SK-N-SH (cell line): Measurements from ENCODE around the gene GLIS2. TPM values are rescaled to one million over a fixed set of nuclear protein-coding genes. Genes with fewer than 3 reads are reported as not detected.

Source experiments
- CTCF ChIA-PET: fragments of 300-600, 350-600 bp; formaldehyde crosslinking; extraction: SDS; loops from one replicate; lab custom pipeline; 2021; lab: Yijun Ruan, JAX
- POLR2A ChIA-PET: fragments of 350-600 bp; sonication (Branson Sonifier 250); formaldehyde crosslinking; extraction: SDS; loops from one replicate; lab custom pipeline; 2020; ENCODE audit warnings: antibody characterized with exemption, inconsistent platforms; lab: Yijun Ruan, JAX
- DNase-seq: peaks from one replicate; pipeline ENCODE4 v3.0.0; 2012
- H2AFZ ChIP-seq: fragments of 200-600 bp; sonication (generic); 2 replicates; pipeline ENCODE4 v1.8.1; 2016; ENCODE audit warnings: antibody characterized with exemption, mild to moderate bottlenecking, low read depth
- H3F3A ChIP-seq: fragments of 200-600 bp; sonication (generic); replicated peaks from 2 replicates; pipeline ENCODE3; 2016; ENCODE audit warnings: antibody characterized with exemption, mild to moderate bottlenecking; ENCODE audit not compliant: insufficient read depth
- H3K27ac ChIP-seq, 2 experiments: fragments of 200-500 bp in 1 of 2; fragments of 200-600 bp in 1 of 2; sonication (Bioruptor generic) in 1 of 2; sonication (generic), shearing (Covaris generic) in 1 of 2; 2 replicates each; pipeline versions ENCODE4 v1.5.1 to v1.6.1; 2014 to 2016; ENCODE audit warnings: low read depth in 2 of 2, inconsistent platforms in 1 of 2, low read length in 1 of 2, mild to moderate bottlenecking in 1 of 2, mixed read lengths in 1 of 2
- H3K27me3 ChIP-seq: fragments of 200-600 bp; sonication (generic), shearing (Covaris generic); 2 replicates; pipeline ENCODE4 v1.6.1; 2016; ENCODE audit warnings: mixed run types; ENCODE audit not compliant: insufficient read depth
- H3K36me3 ChIP-seq, 2 experiments: fragments of 200-500 bp in 1 of 2; fragments of 200-600 bp in 1 of 2; sonication (Bioruptor generic) in 1 of 2; sonication (generic) in 1 of 2; replicated peaks in 1 of 2; 2 replicates each; pipeline versions ENCODE3 to v1.5.1; 2014 to 2016; ENCODE audit warnings: low read length in 1 of 2, mild to moderate bottlenecking in 1 of 2; ENCODE audit not compliant: insufficient read depth in 2 of 2, control insufficient read depth in 1 of 2
- H3K4me1 ChIP-seq, 2 experiments: fragments of 200-500 bp in 1 of 2; fragments of 200-600 bp in 1 of 2; sonication (Bioruptor generic) in 1 of 2; sonication (generic), shearing (Covaris generic) in 1 of 2; 2 replicates each; pipeline versions ENCODE4 v1.5.1 to v1.6.1; 2014 to 2016; ENCODE audit warnings: low read depth in 1 of 2, low read length in 1 of 2, mixed run types in 1 of 2; ENCODE audit not compliant: insufficient read depth in 2 of 2, control insufficient read depth in 1 of 2
- H3K4me2 ChIP-seq: fragments of 200-600 bp; sonication (generic), shearing (Covaris generic); 2 replicates; pipeline ENCODE4 v1.6.1; 2017; ENCODE audit warnings: mixed run types
- H3K4me3 ChIP-seq, 2 experiments: fragments of 200-500 bp in 1 of 2; fragments of 200-600 bp in 1 of 2; sonication (Bioruptor generic) in 1 of 2; sonication (generic), shearing (Covaris generic) in 1 of 2; 2 replicates each; pipeline versions ENCODE4 v1.5.1 to v1.8.1; 2014 to 2016; ENCODE audit warnings: low read depth in 2 of 2, inconsistent platforms in 1 of 2, low read length in 1 of 2, mild to moderate bottlenecking in 1 of 2, mixed read lengths in 1 of 2, moderate library complexity in 1 of 2
- H3K79me2 ChIP-seq: fragments of 200-600 bp; sonication (generic); 2 replicates; pipeline ENCODE4 v1.8.1; 2017; ENCODE audit warnings: mild to moderate bottlenecking; ENCODE audit not compliant: insufficient read depth
- H3K9ac ChIP-seq: fragments of 200-600 bp; sonication (generic); 2 replicates; pipeline ENCODE4 v1.6.1; 2017; ENCODE audit warnings: mixed run types
- H3K9me2 ChIP-seq: fragments of 200-600 bp; sonication (generic); 2 replicates; pipeline ENCODE4 v1.6.1; 2017; ENCODE audit warnings: mixed run types
- H3K9me3 ChIP-seq: fragments of 200-600 bp; sonication (generic); 2 replicates; pipeline ENCODE4 v1.6.1; 2017; ENCODE audit warnings: mixed run types, mild to moderate bottlenecking, moderate library complexity
- H4K20me1 ChIP-seq: fragments of 200-600 bp; sonication (generic); 2 replicates; pipeline ENCODE4 v1.6.1; 2017; ENCODE audit warnings: mild to moderate bottlenecking, mixed run types; ENCODE audit not compliant: insufficient read depth
- CHD2 ChIP-seq: fragments of 150-350 bp; IDR thresholded peaks from 2 replicates; pipeline ENCODE4 v1.6.1; 2018; ENCODE audit warnings: low read length; ENCODE audit not compliant: partially characterized antibody
- ELF1 ChIP-seq: IDR thresholded peaks from 2 replicates; pipeline ENCODE4 v1.4.0; 2012
- FOSL2 ChIP-seq: IDR thresholded peaks from 2 replicates; pipeline ENCODE4 v1.4.0; 2012; ENCODE audit warnings: low read depth, mild to moderate bottlenecking, moderate library complexity, borderline replicate concordance
- FOXM1 ChIP-seq: IDR thresholded peaks from 2 replicates; pipeline ENCODE4 v1.4.0; 2012; ENCODE audit warnings: low read depth, mild to moderate bottlenecking
- GABPA ChIP-seq: IDR thresholded peaks from 2 replicates; pipeline ENCODE4 v1.4.0; 2012; ENCODE audit warnings: low read depth, mild to moderate bottlenecking
- JUND ChIP-seq: IDR thresholded peaks from 2 replicates; pipeline ENCODE4 v1.4.0; 2012
- MEF2A ChIP-seq: IDR thresholded peaks from 2 replicates; pipeline ENCODE4 v1.4.0; 2012; ENCODE audit warnings: low read depth, borderline replicate concordance
- NFIC ChIP-seq: IDR thresholded peaks from 2 replicates; pipeline ENCODE4 v1.4.0; 2012; ENCODE audit warnings: borderline replicate concordance
- PBX3 ChIP-seq: IDR thresholded peaks from 2 replicates; pipeline ENCODE4; 2012
- RAD21 ChIP-seq: IDR thresholded peaks from 2 replicates; pipeline ENCODE4 v1.6.1; 2012; ENCODE audit warnings: mild to moderate bottlenecking, low read length
- RCOR1 ChIP-seq: fragments of 150-350 bp; IDR thresholded peaks from 2 replicates; pipeline ENCODE4 v1.6.1; 2017; ENCODE audit warnings: antibody characterized with exemption, low read length
- RXRA ChIP-seq: IDR thresholded peaks from 2 replicates; pipeline ENCODE4 v1.4.0; 2012; ENCODE audit warnings: low read depth, mild to moderate bottlenecking, borderline replicate concordance
- SIN3A ChIP-seq: IDR thresholded peaks from 2 replicates; pipeline ENCODE4 v1.6.1; 2012; ENCODE audit warnings: low read depth, mild to moderate bottlenecking, low read length, moderate library complexity, borderline replicate concordance
- SMC3 ChIP-seq: IDR thresholded peaks from 2 replicates; pipeline ENCODE4 v1.6.1; 2012; ENCODE audit warnings: low read depth, low read length, improper control_type of control experiment
- TEAD4 ChIP-seq: IDR thresholded peaks from 2 replicates; pipeline ENCODE4 v1.4.0; 2012; ENCODE audit warnings: mild to moderate bottlenecking, borderline replicate concordance; ENCODE audit not compliant: insufficient read depth
- ZBTB33 ChIP-seq: IDR thresholded peaks from 2 replicates; pipeline ENCODE4 v1.4.0; 2012; ENCODE audit warnings: low read depth, borderline replicate concordance
- WGBS: methylation state at CpG from one replicate; pipeline ENCODE4 v1.1.6; 2017; ENCODE audit warnings: low lambda C conversion rate; 5-methylcytosine and 5-hydroxymethylcytosine counted together
- polyA plus RNA-seq, 3 experiments: library from polyadenylated mRNA; depleted of rRNA; stranded (reverse); fragments of >200 nt; gene quantifications; 2 replicates each; pipeline ENCODE4 v1.2.3, GENCODE V29; 2012
- TF ChIP-seq, protein P1 (sequence below): IDR thresholded peaks from 2 replicates; pipeline ENCODE4 v1.6.1; 2012; ENCODE audit warnings: mild to moderate bottlenecking, low read depth, low read length, moderate library complexity

GLIS2 gene
- polyA plus RNA-seq, 1 of the 3 experiments (the other 2 are of a cell fraction), result 6.5 TPM

GRCh38 chr16:4334724-4335495 is 19.0 kb downstream of the GLIS2 start:
- Histone ChIP-seq H3K9me3 (no peaks in the 10 kb centered on the region), H3K9me2 (no peaks in the 10 kb centered on the region), H3K4me1 (peaks cover 0 to 5% of the 10 kb centered on the region in 2 experiments; a peak in 1 of 4 replicates), H3K4me3 (no peak overlapping the region), H3F3A (peaks cover 8% of the 10 kb centered on the region), H3K36me3 (peaks cover 3 to 49% of the 10 kb centered on the region in 2 experiments), H4K20me1 (peaks cover 18% of the 10 kb centered on the region), H3K27ac (no peak overlapping the region), H3K4me2 (no peak overlapping the region), H3K9ac (no peak overlapping the region), H2AFZ (no peak overlapping the region), H3K79me2 (peaks cover 28% of the 10 kb centered on the region), H3K27me3 (no peaks in the 10 kb centered on the region)
- DNase-seq, result no peak
- TF ChIP-seq SIN3A, result no peak
- no peak for TF ChIP-seq MEF2A
- no peak for TF ChIP-seq JUND
- TF ChIP-seq TEAD4, result no peak
- no peak for TF ChIP-seq ZBTB33
- TF ChIP-seq ELF1, result no peak
- TF ChIP-seq RXRA, result no peak
- TF ChIP-seq, protein P1, sequence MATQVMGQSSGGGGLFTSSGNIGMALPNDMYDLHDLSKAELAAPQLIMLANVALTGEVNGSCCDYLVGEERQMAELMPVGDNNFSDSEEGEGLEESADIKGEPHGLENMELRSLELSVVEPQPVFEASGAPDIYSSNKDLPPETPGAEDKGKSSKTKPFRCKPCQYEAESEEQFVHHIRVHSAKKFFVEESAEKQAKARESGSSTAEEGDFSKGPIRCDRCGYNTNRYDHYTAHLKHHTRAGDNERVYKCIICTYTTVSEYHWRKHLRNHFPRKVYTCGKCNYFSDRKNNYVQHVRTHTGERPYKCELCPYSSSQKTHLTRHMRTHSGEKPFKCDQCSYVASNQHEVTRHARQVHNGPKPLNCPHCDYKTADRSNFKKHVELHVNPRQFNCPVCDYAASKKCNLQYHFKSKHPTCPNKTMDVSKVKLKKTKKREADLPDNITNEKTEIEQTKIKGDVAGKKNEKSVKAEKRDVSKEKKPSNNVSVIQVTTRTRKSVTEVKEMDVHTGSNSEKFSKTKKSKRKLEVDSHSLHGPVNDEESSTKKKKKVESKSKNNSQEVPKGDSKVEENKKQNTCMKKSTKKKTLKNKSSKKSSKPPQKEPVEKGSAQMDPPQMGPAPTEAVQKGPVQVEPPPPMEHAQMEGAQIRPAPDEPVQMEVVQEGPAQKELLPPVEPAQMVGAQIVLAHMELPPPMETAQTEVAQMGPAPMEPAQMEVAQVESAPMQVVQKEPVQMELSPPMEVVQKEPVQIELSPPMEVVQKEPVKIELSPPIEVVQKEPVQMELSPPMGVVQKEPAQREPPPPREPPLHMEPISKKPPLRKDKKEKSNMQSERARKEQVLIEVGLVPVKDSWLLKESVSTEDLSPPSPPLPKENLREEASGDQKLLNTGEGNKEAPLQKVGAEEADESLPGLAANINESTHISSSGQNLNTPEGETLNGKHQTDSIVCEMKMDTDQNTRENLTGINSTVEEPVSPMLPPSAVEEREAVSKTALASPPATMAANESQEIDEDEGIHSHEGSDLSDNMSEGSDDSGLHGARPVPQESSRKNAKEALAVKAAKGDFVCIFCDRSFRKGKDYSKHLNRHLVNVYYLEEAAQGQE, result no peak
- no peak for TF ChIP-seq SMC3
- TF ChIP-seq FOSL2, result no peak
- no peak for TF ChIP-seq RAD21
- no peak for TF ChIP-seq PBX3
- TF ChIP-seq GABPA, result no peak
- no peak for TF ChIP-seq FOXM1
- no peak for TF ChIP-seq CHD2
- no peak for TF ChIP-seq NFIC
- no peak for TF ChIP-seq RCOR1
- CTCF ChIA-PET, result interaction anchor here (0.7 to 14.9 kb wide), 11 partner anchors 11 to 352 kb away, joined by 3 to 281 read pairs (median 5); partner anchors contain the start of genes GLIS2 and PAM16
- POLR2A ChIA-PET, result no interaction called here
- 96% methylated on average over 16 of the region's 32 CpGs for WGBS
